H9 (cell line): ENCODE measurements around the gene CCBE1. TPM values are rescaled to one million over a fixed set of nuclear protein-coding genes. Genes with fewer than 3 reads are reported as not detected.

Source experiments
- DNase-seq: peaks from one replicate; pipeline ENCODE4 v3.0.0-alpha.2; 2017
- H2AFZ ChIP-seq: one replicate; pipeline ENCODE4 v1.6.1; 2013; ENCODE audit warnings: mild to moderate bottlenecking, low read length, control low read depth, moderate library complexity
- H2AK5ac ChIP-seq: 2 replicates; pipeline ENCODE4 v1.6.1; 2013; ENCODE audit warnings: low read length, control low read depth, mixed read lengths; ENCODE audit not compliant: insufficient read length
- H2BK120ac ChIP-seq: one replicate; pipeline ENCODE4 v1.6.1; 2013; ENCODE audit warnings: low read depth, mild to moderate bottlenecking, low read length, control low read depth, inconsistent platforms; ENCODE audit not compliant: poor library complexity, severe bottlenecking
- H2BK12ac ChIP-seq: 2 replicates; pipeline ENCODE4 v1.6.1; 2013; ENCODE audit warnings: low read length, control low read depth, mixed read lengths, low read depth; ENCODE audit not compliant: insufficient read length
- H2BK15ac ChIP-seq: 2 replicates; pipeline ENCODE4 v1.6.1; 2013; ENCODE audit warnings: low read depth, low read length, control low read depth
- H2BK20ac ChIP-seq: one replicate; pipeline ENCODE4 v1.6.1; 2013; ENCODE audit warnings: low read depth, mild to moderate bottlenecking, low read length, control low read depth, inconsistent platforms; ENCODE audit not compliant: poor library complexity, severe bottlenecking
- H2BK5ac ChIP-seq: 2 replicates; pipeline ENCODE4 v1.6.1; 2013; ENCODE audit warnings: low read length, control low read depth, mixed read lengths; ENCODE audit not compliant: insufficient read length
- H3K14ac ChIP-seq: 2 replicates; pipeline ENCODE4 v1.6.1; 2013; ENCODE audit warnings: low read length, control low read depth; ENCODE audit not compliant: insufficient read depth
- H3K18ac ChIP-seq: 2 replicates; pipeline ENCODE4 v1.6.1; 2013; ENCODE audit warnings: low read depth, mild to moderate bottlenecking, mixed read lengths, low read length, control low read depth; ENCODE audit not compliant: insufficient read length
- H3K23ac ChIP-seq: 2 replicates; pipeline ENCODE4 v1.6.1; 2013; ENCODE audit warnings: low read length, control low read depth, mixed read lengths, low read depth; ENCODE audit not compliant: insufficient read length
- H3K23me2 ChIP-seq: 2 replicates; pipeline ENCODE4 v1.6.1; 2013; ENCODE audit warnings: low read depth, mild to moderate bottlenecking, mixed read lengths, low read length, control low read depth; ENCODE audit not compliant: insufficient read length, poor library complexity, severe bottlenecking
- H3K27ac ChIP-seq: 2 replicates; pipeline ENCODE4 v1.5.1; 2013; ENCODE audit warnings: low read length, control low read depth, mixed read lengths, low read depth; ENCODE audit not compliant: insufficient read length
- H3K27me3 ChIP-seq: 2 replicates; pipeline ENCODE4 v1.6.1; 2013; ENCODE audit warnings: low read length, control low read depth, inconsistent platforms; ENCODE audit not compliant: insufficient read depth
- H3K4ac ChIP-seq: 2 replicates; pipeline ENCODE4 v1.6.1; 2013; ENCODE audit warnings: low read depth, mild to moderate bottlenecking, control low read depth, inconsistent platforms, low read length, moderate library complexity
- H3K4me1 ChIP-seq: 2 replicates; pipeline ENCODE4 v1.6.1; 2013; ENCODE audit warnings: low read length, control low read depth, inconsistent platforms; ENCODE audit not compliant: insufficient read depth
- H3K4me2 ChIP-seq: 2 replicates; pipeline ENCODE4 v1.6.1; 2013; ENCODE audit warnings: low read length, control low read depth, mixed read lengths; ENCODE audit not compliant: insufficient read length, insufficient read depth
- H3K56ac ChIP-seq: 2 replicates; pipeline ENCODE4 v1.6.1; 2013; ENCODE audit warnings: low read depth, mild to moderate bottlenecking, mixed read lengths, low read length, control low read depth; ENCODE audit not compliant: insufficient read length
- H3K79me1 ChIP-seq: 2 replicates; pipeline ENCODE4 v1.6.1; 2013; ENCODE audit warnings: low read depth, mild to moderate bottlenecking, moderate library complexity, low read length, control low read depth, inconsistent platforms; ENCODE audit not compliant: insufficient read depth, poor library complexity, severe bottlenecking
- H3K79me2 ChIP-seq: 2 replicates; pipeline ENCODE4 v1.6.1; 2013; ENCODE audit warnings: low read length, control low read depth, inconsistent platforms; ENCODE audit not compliant: insufficient read depth
- H3K9ac ChIP-seq: 2 replicates; pipeline ENCODE4 v1.6.1; 2013; ENCODE audit warnings: low read length, control low read depth, mixed read lengths; ENCODE audit not compliant: insufficient read length; ENCODE audit errors: extremely low read depth
- H3K9me3 ChIP-seq: one replicate; pipeline ENCODE4 v1.6.1; 2013; ENCODE audit warnings: low read depth, low read length, inconsistent platforms; ENCODE audit not compliant: control insufficient read depth
- H3T11ph ChIP-seq: one replicate; pipeline ENCODE4 v1.6.1; 2013; ENCODE audit warnings: mild to moderate bottlenecking, low read length, control low read depth, inconsistent platforms
- H4K20me1 ChIP-seq: one replicate; pipeline ENCODE4 v1.6.1; 2013; ENCODE audit not compliant: control insufficient read depth, insufficient read length, insufficient read depth
- H4K5ac ChIP-seq: 2 replicates; pipeline ENCODE4 v1.6.1; 2013; ENCODE audit warnings: low read depth, mild to moderate bottlenecking, mixed read lengths, low read length, control low read depth; ENCODE audit not compliant: insufficient read length
- H4K8ac ChIP-seq: replicated peaks from 2 replicates; pipeline ENCODE4 v1.6.1; 2013; ENCODE audit warnings: low read length, control low read depth, mixed read lengths, low read depth; ENCODE audit not compliant: insufficient read length
- H4K91ac ChIP-seq: 2 replicates; pipeline ENCODE4 v1.6.1; 2013; ENCODE audit warnings: low read depth, mild to moderate bottlenecking, moderate library complexity, mixed read lengths, low read length, control low read depth; ENCODE audit not compliant: insufficient read length
- H3K27ac Mint-ChIP-seq, 3 experiments: 2 replicates in 2 of 3; 3 replicates in 1 of 3; pipeline ENCODE4 v1.8.0; 2020 to 2021; ENCODE audit warnings: mixed read lengths in 3 of 3, mild to moderate bottlenecking in 1 of 3, moderate library complexity in 1 of 3
- H3K27me3 Mint-ChIP-seq: 2 replicates; pipeline ENCODE4 v1.8.0; 2021; ENCODE audit warnings: low read depth, mild to moderate bottlenecking, moderate library complexity, mixed read lengths
- H3K36me3 Mint-ChIP-seq, 3 experiments: 2 replicates in 2 of 3; 3 replicates in 1 of 3; pipeline ENCODE4 v1.8.0; 2020 to 2021; ENCODE audit warnings: low read depth in 3 of 3, mixed read lengths in 3 of 3; ENCODE audit not compliant: insufficient read depth in 1 of 3
- H3K4me1 Mint-ChIP-seq, 2 experiments: 2 replicates each; pipeline ENCODE4 v1.8.0; 2020; ENCODE audit warnings: mixed read lengths in 2 of 2
- H3K4me3 Mint-ChIP-seq, 2 experiments: 2 replicates in 1 of 2; 3 replicates in 1 of 2; pipeline ENCODE4 v1.8.0; 2020 to 2021; ENCODE audit warnings: mild to moderate bottlenecking in 2 of 2, mixed read lengths in 2 of 2, moderate library complexity in 1 of 2
- H3K9me3 Mint-ChIP-seq, 2 experiments: 2 replicates in 1 of 2; 3 replicates in 1 of 2; pipeline ENCODE4 v1.8.0; 2020; ENCODE audit warnings: mild to moderate bottlenecking in 2 of 2, mixed read lengths in 2 of 2, moderate library complexity in 1 of 2
- WGBS: extraction: QIAGEN DNeasy Blood & Tissue Kit; methylation state at CpG from one replicate; pipeline ENCODE4 v1.1.7; 2013; ENCODE audit warnings: missing lambda C conversion rate, low lambda C conversion rate, mixed read lengths; ENCODE audit not compliant: insufficient read length; ENCODE audit errors: extremely low coverage; 5-methylcytosine and 5-hydroxymethylcytosine counted together
- total RNA-seq: library from RNA; stranded (reverse); gene quantifications from 2 replicates; pipeline ENCODE4 v1.2.1, GENCODE V29; 2021
- TF ChIP-seq, protein P1 (sequence below): fragments of 200-600 bp; sonication (generic); conservative IDR thresholded peaks from 3 replicates; pipeline ENCODE4 v1.8.0; 2021; ENCODE audit warnings: antibody characterized with exemption, mild to moderate bottlenecking

The CCBE1 gene
- total RNA-seq, 1 experiment from 2014 or later, result 0.39 TPM

DNA sequence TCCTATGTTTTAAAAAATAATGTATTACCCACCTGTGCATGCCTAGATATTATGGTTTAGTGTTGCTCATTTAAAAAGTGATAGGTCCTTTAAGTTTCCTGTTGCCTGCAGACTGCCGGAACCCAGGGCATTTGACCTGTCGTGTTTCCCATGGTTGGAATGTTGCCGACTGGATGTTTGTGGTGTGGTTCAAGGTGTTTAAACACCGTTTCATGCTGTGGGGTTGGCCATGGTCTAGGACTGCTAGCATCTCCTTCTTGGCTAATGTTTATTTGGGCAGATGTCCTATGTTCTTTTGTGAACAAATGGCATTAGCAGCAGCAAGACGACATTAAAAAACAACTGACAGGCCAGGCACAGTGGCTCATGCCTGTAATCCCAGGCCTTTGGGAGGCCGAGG lies 245.3 kb downstream of the CCBE1 start:
- Histone ChIP-seq H3K4me1 (no peaks in the 10 kb centered on the region), H2AK5ac (no peak overlapping the region), H3K23me2 (no peaks in the 10 kb centered on the region), H3K9me3 (no peaks in the 10 kb centered on the region), H3K23ac (no peak overlapping the region), H2BK5ac (no peak overlapping the region), H3K27me3 (no peaks in the 10 kb centered on the region), H2BK20ac (no peak overlapping the region), H3K4ac (no peak overlapping the region), H2BK15ac (no peak overlapping the region), H3K14ac (no peak overlapping the region), H3K79me2 (no peaks in the 10 kb centered on the region), H3K18ac (no peak overlapping the region), H4K91ac (no peak overlapping the region), H3K4me2 (no peak overlapping the region), H4K8ac (no peak overlapping the region), H2AFZ (no peak overlapping the region), H3K56ac (no peak overlapping the region), H2BK120ac (no peak overlapping the region), H3K27ac (no peak overlapping the region), H2BK12ac (no peak overlapping the region), H3K79me1 (no peaks in the 10 kb centered on the region), H3T11ph (no peak overlapping the region), H4K20me1 (no peaks in the 10 kb centered on the region), H4K5ac (no peak overlapping the region), H3K9ac (no peak overlapping the region)
- Mint-ChIP-seq H3K36me3 (no peaks in the 10 kb centered on the region), H3K27me3 (no peaks in the 10 kb centered on the region; the same call in 1 of the 2 replicates), H3K4me1 (peaks cover 7 to 10% of the 10 kb centered on the region in 2 experiments), H3K27ac (no peak overlapping the region), H3K9me3 (no peaks in the 10 kb centered on the region), H3K4me3 (no peak overlapping the region)
- DNase-seq, result no peak
- TF ChIP-seq, protein P1, sequence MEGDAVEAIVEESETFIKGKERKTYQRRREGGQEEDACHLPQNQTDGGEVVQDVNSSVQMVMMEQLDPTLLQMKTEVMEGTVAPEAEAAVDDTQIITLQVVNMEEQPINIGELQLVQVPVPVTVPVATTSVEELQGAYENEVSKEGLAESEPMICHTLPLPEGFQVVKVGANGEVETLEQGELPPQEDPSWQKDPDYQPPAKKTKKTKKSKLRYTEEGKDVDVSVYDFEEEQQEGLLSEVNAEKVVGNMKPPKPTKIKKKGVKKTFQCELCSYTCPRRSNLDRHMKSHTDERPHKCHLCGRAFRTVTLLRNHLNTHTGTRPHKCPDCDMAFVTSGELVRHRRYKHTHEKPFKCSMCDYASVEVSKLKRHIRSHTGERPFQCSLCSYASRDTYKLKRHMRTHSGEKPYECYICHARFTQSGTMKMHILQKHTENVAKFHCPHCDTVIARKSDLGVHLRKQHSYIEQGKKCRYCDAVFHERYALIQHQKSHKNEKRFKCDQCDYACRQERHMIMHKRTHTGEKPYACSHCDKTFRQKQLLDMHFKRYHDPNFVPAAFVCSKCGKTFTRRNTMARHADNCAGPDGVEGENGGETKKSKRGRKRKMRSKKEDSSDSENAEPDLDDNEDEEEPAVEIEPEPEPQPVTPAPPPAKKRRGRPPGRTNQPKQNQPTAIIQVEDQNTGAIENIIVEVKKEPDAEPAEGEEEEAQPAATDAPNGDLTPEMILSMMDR, result no peak
- WGBS, result no CpG with 5 or more reads among the region's 6 CpGs
